ENCODE data around the gene RPL27A. TPM values are rescaled to one million over a fixed set of nuclear protein-coding genes. Genes with fewer than 3 reads are reported as not detected.

Gene RPL27A
- total RNA-seq, 1 experiment from 2014 or later, result 560 TPM

DNA sequence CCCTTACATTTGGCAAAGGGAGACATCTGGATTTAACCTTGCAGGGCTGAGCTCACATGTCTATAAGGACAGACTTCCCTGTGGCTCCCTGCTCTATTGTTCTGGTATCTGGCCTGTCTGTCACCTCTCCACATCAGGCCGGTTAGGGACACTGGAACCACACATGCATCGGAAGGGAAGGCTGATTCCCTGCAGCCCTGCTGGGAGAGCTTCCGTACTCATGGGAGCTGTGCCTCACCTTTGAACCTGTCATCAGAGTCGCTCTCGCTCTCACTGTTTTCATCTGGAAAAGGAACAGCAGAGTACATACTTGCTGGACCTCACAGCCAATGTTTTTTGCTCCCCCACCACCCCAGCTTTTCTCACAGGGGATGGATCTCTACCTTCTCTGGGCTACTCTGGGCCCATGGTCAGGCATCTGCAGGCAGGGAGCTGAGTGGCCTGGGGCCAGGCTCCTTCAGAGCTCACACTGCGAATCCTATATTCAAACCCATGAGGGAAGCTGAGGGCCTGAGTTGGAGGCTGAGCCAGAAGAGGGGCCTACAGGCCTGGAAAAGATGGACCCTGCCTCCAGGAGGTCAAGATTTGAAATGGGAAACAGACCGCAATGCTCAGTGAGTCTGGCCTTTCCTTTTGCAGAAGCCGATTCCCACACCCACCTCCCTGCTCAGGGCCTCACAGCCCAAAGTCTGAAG lies 31.3 kb downstream of the RPL27A start:
- BruUV-seq (replicated peaks), result no TSS peak
- Histone ChIP-seq H3K36me3 (ENCODE audit: low read depth) (no peaks in the 10 kb centered on the region), H3K4me1 (replicated peaks; ENCODE audit: insufficient read depth) (peaks cover 24% of the 10 kb centered on the region), H3K79me2 (ENCODE audit: low read depth) (no peaks in the 10 kb centered on the region), H3K9me3 (ENCODE audit: insufficient read depth, low read depth) (no peaks in the 10 kb centered on the region), H3K4me3 (no peak overlapping the region), H4K20me1 (ENCODE audit: insufficient read depth) (no peaks in the 10 kb centered on the region), H2AFZ (no peak overlapping the region), H3K27me3 (ENCODE audit: insufficient read depth, low read depth) (no peaks in the 10 kb centered on the region), H3F3A (ENCODE audit: insufficient read depth, low read depth) (peaks cover 17% of the 10 kb centered on the region), H3K27ac (no peak overlapping the region), H3K9me2 (ENCODE audit: insufficient read depth) (no peaks in the 10 kb centered on the region), H3K4me2 (no peak overlapping the region)
- no peak for TF ChIP-seq EZH2 (IDR thresholded peaks at IDR 0.05; ENCODE audit: low read depth)
- TF ChIP-seq, protein P1, sequence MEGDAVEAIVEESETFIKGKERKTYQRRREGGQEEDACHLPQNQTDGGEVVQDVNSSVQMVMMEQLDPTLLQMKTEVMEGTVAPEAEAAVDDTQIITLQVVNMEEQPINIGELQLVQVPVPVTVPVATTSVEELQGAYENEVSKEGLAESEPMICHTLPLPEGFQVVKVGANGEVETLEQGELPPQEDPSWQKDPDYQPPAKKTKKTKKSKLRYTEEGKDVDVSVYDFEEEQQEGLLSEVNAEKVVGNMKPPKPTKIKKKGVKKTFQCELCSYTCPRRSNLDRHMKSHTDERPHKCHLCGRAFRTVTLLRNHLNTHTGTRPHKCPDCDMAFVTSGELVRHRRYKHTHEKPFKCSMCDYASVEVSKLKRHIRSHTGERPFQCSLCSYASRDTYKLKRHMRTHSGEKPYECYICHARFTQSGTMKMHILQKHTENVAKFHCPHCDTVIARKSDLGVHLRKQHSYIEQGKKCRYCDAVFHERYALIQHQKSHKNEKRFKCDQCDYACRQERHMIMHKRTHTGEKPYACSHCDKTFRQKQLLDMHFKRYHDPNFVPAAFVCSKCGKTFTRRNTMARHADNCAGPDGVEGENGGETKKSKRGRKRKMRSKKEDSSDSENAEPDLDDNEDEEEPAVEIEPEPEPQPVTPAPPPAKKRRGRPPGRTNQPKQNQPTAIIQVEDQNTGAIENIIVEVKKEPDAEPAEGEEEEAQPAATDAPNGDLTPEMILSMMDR (conservative IDR thresholded peaks at IDR 0.05), result no peak
- ChIA-PET CTCF (interaction anchor here (0.7 kb wide), 1 partner anchor 163 kb away, joined by 4 read pairs; no protein-coding TSS in a partner anchor), POLR2A (ENCODE audit: unreplicated experiment) (interaction anchor here (0.5 to 0.6 kb wide), 3 partner anchors 23 to 622 kb away, joined by 4 to 7 read pairs (median 6); no protein-coding TSS in a partner anchor)
- intact Hi-C loops (cut with micrococcal nuclease; ENCODE audit: unreplicated experiment), result no loop called here
- DNase-seq, result no peak

DNA sequence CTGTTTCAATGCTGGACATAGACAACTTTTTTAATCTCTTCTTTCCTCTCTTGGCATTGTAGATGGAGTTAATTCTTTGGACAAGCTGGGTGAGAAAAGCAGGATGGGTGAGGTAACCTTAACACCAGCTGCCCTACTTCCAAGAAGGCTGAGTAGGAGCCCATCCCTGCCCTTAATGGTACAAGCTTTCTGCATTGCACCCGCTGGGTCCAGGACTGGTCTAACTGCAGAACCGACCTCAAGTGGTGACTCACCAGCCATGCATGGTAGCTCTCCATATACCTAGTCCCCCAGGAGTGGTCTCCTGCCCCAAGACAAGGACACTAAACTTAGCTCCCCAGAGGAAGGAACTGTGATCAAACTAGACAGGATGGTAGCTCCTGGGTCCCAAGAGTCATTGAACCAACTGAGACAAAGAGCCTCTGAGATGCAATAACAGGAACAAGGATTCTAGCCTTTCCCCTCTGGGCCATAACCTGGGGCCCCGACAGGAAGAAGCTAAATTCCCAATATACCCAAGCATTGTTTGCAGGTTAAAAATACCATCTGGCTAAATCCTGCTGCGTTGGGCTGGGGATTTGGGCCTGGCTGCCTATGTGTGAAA lies 32.1 kb downstream of the RPL27A start:
- H3K79me2 ChIP-seq (ENCODE audit: low read depth), result 0 out of 2 replicates have a peak, but pooled peaks cover 1% of the 10 kb centered on the region
- H3K27ac ChIP-seq, result no peak overlapping the region
- H3K9me2 ChIP-seq (ENCODE audit: insufficient read depth), result no peaks in the 10 kb centered on the region
- no TSS peak for BruUV-seq (replicated peaks)
- CTCF ChIA-PET, result interaction anchor here (0.7 kb wide), 1 partner anchor 162 kb away, joined by 4 read pairs; no protein-coding TSS in a partner anchor
- intact Hi-C loops (cut with micrococcal nuclease; ENCODE audit: unreplicated experiment), result no loop called here
- no peaks in the 10 kb centered on the region for H3K36me3 ChIP-seq (ENCODE audit: low read depth)
- TF ChIP-seq EZH2 (IDR thresholded peaks at IDR 0.05; ENCODE audit: low read depth), result no peak
- TF ChIP-seq, protein P1 (conservative IDR thresholded peaks at IDR 0.05), result no peak
- peaks cover 24% of the 10 kb centered on the region for H3F3A ChIP-seq (ENCODE audit: insufficient read depth, low read depth)
- H3K27me3 ChIP-seq (ENCODE audit: insufficient read depth, low read depth), result no peaks in the 10 kb centered on the region
- no peak for DNase-seq
- POLR2A ChIA-PET (ENCODE audit: unreplicated experiment), result interaction anchor here (0.5 to 0.6 kb wide), 2 partner anchors 24 to 45 kb away, joined by 4 to 6 read pairs; no protein-coding TSS in a partner anchor
- H4K20me1 ChIP-seq (ENCODE audit: insufficient read depth), result no peaks in the 10 kb centered on the region
- H2AFZ ChIP-seq, result no peak overlapping the region
- H3K4me3 ChIP-seq, result no peak overlapping the region
- H3K4me1 ChIP-seq (replicated peaks; ENCODE audit: insufficient read depth), result peaks cover 32% of the 10 kb centered on the region
- no peaks in the 10 kb centered on the region for H3K9me3 ChIP-seq (ENCODE audit: insufficient read depth, low read depth)
- H3K4me2 ChIP-seq, result no peak overlapping the region

DNA sequence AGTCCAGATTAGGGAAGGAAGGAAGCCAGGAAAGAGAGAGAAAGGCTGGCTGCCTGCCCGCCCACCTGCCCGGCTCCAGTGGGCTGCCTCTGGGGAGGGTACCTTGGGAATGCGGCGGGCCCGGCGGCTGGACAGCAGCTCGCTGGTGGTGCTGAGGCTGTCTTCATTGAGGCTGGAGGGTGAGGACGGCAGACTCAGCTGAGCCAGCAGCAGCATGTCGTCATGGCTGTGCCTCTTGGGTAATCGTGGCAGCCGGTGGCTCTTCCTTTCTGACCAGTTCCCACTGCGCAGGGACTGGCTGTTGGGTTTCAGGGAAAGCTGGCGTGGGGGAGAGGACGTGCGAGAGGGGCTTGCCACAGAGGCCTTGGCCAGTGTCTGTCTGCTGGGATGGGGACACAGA lies 32.9 kb downstream of the RPL27A start:
- DNase-seq, result no peak
- Histone ChIP-seq H3K9me2 (ENCODE audit: insufficient read depth) (no peaks in the 10 kb centered on the region), H2AFZ (no peak overlapping the region), H3K4me2 (no peak overlapping the region), H3K4me3 (no peak overlapping the region), H3K36me3 (ENCODE audit: low read depth) (no peaks in the 10 kb centered on the region), H3K9me3 (ENCODE audit: insufficient read depth, low read depth) (no peaks in the 10 kb centered on the region), H3K27ac (no peak overlapping the region), H3K4me1 (replicated peaks; ENCODE audit: insufficient read depth) (peaks cover 40% of the 10 kb centered on the region), H3K79me2 (ENCODE audit: low read depth) (0 out of 2 replicates have a peak, but pooled peaks cover 3% of the 10 kb centered on the region), H4K20me1 (ENCODE audit: insufficient read depth) (no peaks in the 10 kb centered on the region), H3F3A (ENCODE audit: insufficient read depth, low read depth) (peaks cover 30% of the 10 kb centered on the region), H3K27me3 (ENCODE audit: insufficient read depth, low read depth) (no peaks in the 10 kb centered on the region)
- ChIA-PET CTCF (no interaction called here), POLR2A (ENCODE audit: unreplicated experiment) (interaction anchor here (0.7 kb wide), 1 partner anchor 61 kb away, joined by 7 read pairs; no protein-coding TSS in a partner anchor)
- no TSS peak for BruUV-seq (replicated peaks)
- intact Hi-C loops (cut with micrococcal nuclease; ENCODE audit: unreplicated experiment), result no loop called here
- TF ChIP-seq, protein P1 (conservative IDR thresholded peaks at IDR 0.05), result no peak
- no peak for TF ChIP-seq EZH2 (IDR thresholded peaks at IDR 0.05; ENCODE audit: low read depth)
